Measurements from ENCODE around the gene VPS50. TPM values are rescaled to one million over a fixed set of nuclear protein-coding genes. Genes with fewer than 3 reads are reported as not detected.

The VPS50 gene
- total RNA-seq, 1 experiment from 2014 or later: 9.2 TPM

GRCh38 chr7:93354815-93355214, 122.6 kb downstream of the VPS50 start:
- TF ChIP-seq TCF7 (CRISPR knock-in tag; IDR thresholded peaks at IDR 0.05; ENCODE audit: low read depth) (no peak), ERG (CRISPR knock-in tag; IDR thresholded peaks at IDR 0.05) (no peak), STAT6 (CRISPR knock-in tag; conservative IDR thresholded peaks at IDR 0.05; ENCODE audit: low read depth) (no peak), SP1 (CRISPR knock-in tag; conservative IDR thresholded peaks at IDR 0.05) (no peak), ZBTB21 (CRISPR knock-in tag; IDR thresholded peaks at IDR 0.05; ENCODE audit: borderline replicate concordance) (no peak), ATF2 (CRISPR knock-in tag; IDR thresholded peaks at IDR 0.05; ENCODE audit: borderline replicate concordance, low read depth) (no peak), CREB1 (CRISPR knock-in tag; IDR thresholded peaks at IDR 0.05) (no peak), ZNF138 (CRISPR knock-in tag; conservative IDR thresholded peaks at IDR 0.05) (no peak), ZNF281 (CRISPR knock-in tag; IDR thresholded peaks at IDR 0.05) (no peak), TP53 (CRISPR knock-in tag; IDR thresholded peaks at IDR 0.05) (no peak)
- Mint-ChIP-seq H3K4me3 (no peak overlapping the region), H3K9me3 (no peaks in the 10 kb centered on the region), H3K27ac (no peak overlapping the region), H3K36me3 (no peaks in the 10 kb centered on the region), H3K4me1 (peaks cover 7% of the 10 kb centered on the region), H3K27me3 (ENCODE audit: low read depth) (no peaks in the 10 kb centered on the region)
- no peak for ATAC-seq
- ChIA-PET POLR2A (no interaction called here), CTCF (interaction anchor here (0.8 to 0.9 kb wide), 2 partner anchors 20 to 197 kb away, joined by 3 read pairs; no protein-coding TSS in a partner anchor)
- no peak for DNase-seq (ENCODE audit: low spot score)

- Mint-ChIP-seq H3K27ac (no peak overlapping the region), H3K4me3 (no peak overlapping the region), H3K9me3 (no peaks in the 10 kb centered on the region), H3K4me1 (no peaks in the 10 kb centered on the region), H3K36me3 (no peaks in the 10 kb centered on the region), H3K27me3 (ENCODE audit: low read depth) (no peaks in the 10 kb centered on the region)
- ATAC-seq: no peak
- POLR2A ChIA-PET: no interaction called here
- DNase-seq (ENCODE audit: low spot score): no peak
- CTCF ChIA-PET: interaction anchor here (2.7 kb wide), 1 partner anchor 15 kb away, joined by 17 read pairs; no protein-coding TSS in a partner anchor
- TF ChIP-seq FOXJ3 (CRISPR knock-in tag; IDR thresholded peaks at IDR 0.05; ENCODE audit: borderline replicate concordance) (no peak), ZNF317 (CRISPR knock-in tag; IDR thresholded peaks at IDR 0.05; ENCODE audit: borderline replicate concordance, low read depth) (no peak), NR3C1 (CRISPR knock-in tag; conservative IDR thresholded peaks at IDR 0.05; ENCODE audit: low read depth) (no peak), NFYB (CRISPR knock-in tag; conservative IDR thresholded peaks at IDR 0.05; ENCODE audit: low read depth) (no peak), E2F5 (CRISPR knock-in tag; IDR thresholded peaks at IDR 0.05) (no peak), MAX (CRISPR knock-in tag; IDR thresholded peaks at IDR 0.05) (no peak), ATF6 (CRISPR knock-in tag; IDR thresholded peaks at IDR 0.05) (no peak), ZNF425 (CRISPR knock-in tag; conservative IDR thresholded peaks at IDR 0.05) (no peak), TP53 (CRISPR knock-in tag; IDR thresholded peaks at IDR 0.05) (no peak)
These were observed 127.5 kb downstream of the VPS50 start for GRCh38 chr7:93359520-93360198.
